Panc1 (cell line): ENCODE data around the gene MDN1.

ENCODE experiments used
- POLR2AphosphoS5 ChIP-seq: IDR thresholded peaks from 2 replicates; pipeline ENCODE4 v1.6.1; 2012; ENCODE audit warnings: mild to moderate bottlenecking, low read depth, low read length, moderate library complexity
- REST ChIP-seq, 2 experiments: IDR thresholded peaks; 2 replicates each; pipeline ENCODE4 v1.6.1; 2011 to 2012; ENCODE audit warnings: low read depth in 2 of 2, control low read depth in 1 of 2, low read length in 1 of 2, mild to moderate bottlenecking in 1 of 2, moderate library complexity in 1 of 2; ENCODE audit not compliant: insufficient read depth in 1 of 2
- SIN3A ChIP-seq: IDR thresholded peaks from 2 replicates; pipeline ENCODE4 v1.6.1; 2012; ENCODE audit warnings: low read depth, mild to moderate bottlenecking, low read length, moderate library complexity, borderline replicate concordance; ENCODE audit not compliant: insufficient read depth
- TF ChIP-seq, protein P1 (sequence below): fragments of 450-650 bp; IDR thresholded peaks from 2 replicates; pipeline ENCODE4 v1.5.1; 2017; ENCODE audit warnings: mild to moderate bottlenecking

DNA sequence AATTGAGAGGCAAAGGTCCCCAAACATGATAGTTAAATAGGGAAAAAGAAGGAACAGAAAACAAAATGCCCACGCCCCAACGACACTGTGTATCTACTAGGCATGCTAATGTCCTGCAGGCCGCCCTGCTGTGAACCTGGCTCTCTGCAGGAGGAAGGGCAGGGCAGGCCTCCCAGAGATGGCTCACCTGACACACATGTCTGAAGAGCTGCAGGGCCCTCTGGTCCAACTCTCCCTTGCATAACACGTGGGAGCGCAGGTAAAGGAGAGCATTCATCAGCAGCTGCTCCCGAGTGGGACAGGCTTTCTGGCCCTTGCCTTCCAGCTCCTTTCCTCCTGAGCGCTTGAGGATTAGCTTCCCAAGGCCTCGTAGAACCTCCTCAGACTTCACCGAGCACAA, 127.3 kb downstream of the MDN1 start:
- TF ChIP-seq POLR2AphosphoS5 (no peak), SIN3A (no peak), REST (IDR thresholded peaks at IDR 0.05; ENCODE audit: insufficient read depth in 1 of 2, low read depth in 2 of 2, low read length in 1 of 2) (no peak)
- TF ChIP-seq, protein P1, sequence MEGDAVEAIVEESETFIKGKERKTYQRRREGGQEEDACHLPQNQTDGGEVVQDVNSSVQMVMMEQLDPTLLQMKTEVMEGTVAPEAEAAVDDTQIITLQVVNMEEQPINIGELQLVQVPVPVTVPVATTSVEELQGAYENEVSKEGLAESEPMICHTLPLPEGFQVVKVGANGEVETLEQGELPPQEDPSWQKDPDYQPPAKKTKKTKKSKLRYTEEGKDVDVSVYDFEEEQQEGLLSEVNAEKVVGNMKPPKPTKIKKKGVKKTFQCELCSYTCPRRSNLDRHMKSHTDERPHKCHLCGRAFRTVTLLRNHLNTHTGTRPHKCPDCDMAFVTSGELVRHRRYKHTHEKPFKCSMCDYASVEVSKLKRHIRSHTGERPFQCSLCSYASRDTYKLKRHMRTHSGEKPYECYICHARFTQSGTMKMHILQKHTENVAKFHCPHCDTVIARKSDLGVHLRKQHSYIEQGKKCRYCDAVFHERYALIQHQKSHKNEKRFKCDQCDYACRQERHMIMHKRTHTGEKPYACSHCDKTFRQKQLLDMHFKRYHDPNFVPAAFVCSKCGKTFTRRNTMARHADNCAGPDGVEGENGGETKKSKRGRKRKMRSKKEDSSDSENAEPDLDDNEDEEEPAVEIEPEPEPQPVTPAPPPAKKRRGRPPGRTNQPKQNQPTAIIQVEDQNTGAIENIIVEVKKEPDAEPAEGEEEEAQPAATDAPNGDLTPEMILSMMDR, result no peak
